Measurements from ENCODE around the gene RASA3.

RASA3 gene

DNA sequence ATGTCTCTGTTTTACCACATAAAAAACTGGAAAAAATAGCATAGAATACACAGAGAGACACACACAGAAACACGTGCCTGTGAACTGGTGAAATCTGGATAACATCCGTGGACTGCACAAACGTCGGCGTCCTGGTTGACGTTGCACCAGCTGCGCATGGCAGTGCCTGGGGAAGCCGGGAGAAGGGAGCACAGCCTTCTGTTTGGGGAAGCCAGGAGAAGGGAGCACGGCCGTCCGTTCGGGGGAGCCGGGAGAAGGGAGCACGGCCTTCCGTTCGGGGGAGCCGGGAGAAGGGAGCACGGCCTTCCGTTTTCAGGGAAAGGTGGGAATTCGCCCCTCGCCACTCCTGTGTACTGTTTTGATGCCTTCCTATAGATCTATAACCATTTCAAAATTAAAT, 94.7 kb downstream of the RASA3 start:
- Histone ChIP-seq H3K9me3 (no peaks in the 10 kb centered on the region), H3K36me3 (peaks cover 69% of the 10 kb centered on the region), H3K4me1 (ENCODE audit: control insufficient read depth in 1 of 2, insufficient read depth in 1 of 2, low read depth in 1 of 2, low read length in 1 of 2) (peaks cover 0 to 6% of the 10 kb centered on the region in 2 experiments), H3K27ac (no peak overlapping the region), H3K27me3 (no peaks in the 10 kb centered on the region), H3K4me3 (ENCODE audit: low read depth in 1 of 2, low read length in 1 of 2) (no peak overlapping the region)
- TF ChIP-seq, protein P1, sequence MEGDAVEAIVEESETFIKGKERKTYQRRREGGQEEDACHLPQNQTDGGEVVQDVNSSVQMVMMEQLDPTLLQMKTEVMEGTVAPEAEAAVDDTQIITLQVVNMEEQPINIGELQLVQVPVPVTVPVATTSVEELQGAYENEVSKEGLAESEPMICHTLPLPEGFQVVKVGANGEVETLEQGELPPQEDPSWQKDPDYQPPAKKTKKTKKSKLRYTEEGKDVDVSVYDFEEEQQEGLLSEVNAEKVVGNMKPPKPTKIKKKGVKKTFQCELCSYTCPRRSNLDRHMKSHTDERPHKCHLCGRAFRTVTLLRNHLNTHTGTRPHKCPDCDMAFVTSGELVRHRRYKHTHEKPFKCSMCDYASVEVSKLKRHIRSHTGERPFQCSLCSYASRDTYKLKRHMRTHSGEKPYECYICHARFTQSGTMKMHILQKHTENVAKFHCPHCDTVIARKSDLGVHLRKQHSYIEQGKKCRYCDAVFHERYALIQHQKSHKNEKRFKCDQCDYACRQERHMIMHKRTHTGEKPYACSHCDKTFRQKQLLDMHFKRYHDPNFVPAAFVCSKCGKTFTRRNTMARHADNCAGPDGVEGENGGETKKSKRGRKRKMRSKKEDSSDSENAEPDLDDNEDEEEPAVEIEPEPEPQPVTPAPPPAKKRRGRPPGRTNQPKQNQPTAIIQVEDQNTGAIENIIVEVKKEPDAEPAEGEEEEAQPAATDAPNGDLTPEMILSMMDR (IDR thresholded peaks at IDR 0.05): no peak

DNA sequence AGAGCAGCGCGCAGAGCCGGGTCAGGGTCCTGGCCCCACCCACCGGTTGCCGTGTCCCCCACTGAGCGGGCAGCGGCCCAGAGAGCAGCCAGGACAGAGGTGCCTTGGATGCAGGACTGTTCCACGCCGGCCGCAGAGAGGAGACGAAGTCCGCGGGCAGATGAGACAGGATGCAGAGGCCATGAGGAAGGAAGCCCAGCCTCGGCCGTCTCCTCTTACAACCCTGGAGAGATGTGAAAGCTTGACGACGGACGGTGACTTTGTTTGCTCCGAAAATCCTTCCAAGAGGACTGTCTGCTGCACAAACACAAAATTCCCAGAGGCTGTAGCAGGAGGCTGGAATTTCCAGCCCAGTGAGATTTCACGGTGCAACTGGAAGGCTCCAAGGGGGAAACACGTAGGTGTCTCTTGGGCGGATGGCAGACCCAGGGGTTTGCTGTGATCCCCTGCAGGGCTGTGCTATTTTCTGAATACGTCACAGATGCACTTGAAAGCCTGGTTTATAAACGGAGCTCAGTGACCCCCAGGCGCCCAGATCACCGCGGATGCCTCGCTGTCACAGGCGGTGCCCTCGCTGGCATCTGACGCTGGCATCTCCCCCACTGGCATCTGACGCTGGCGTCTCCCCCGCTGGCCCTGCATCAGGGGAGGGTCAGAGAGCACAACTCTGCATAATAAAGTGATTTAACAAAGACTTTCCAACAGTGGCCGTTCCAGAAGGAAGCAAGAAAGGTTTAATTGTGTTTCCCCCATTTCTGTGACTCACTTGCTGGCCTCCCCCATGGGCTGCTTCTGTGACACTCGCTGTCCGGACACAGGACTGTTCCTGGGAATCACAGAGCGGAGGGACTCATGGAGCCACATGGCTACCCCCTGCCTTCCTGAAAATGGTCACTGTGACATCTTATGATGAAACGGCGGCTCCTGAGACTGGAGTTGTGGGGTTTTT, 96.6 kb downstream of the RASA3 start:
- TF ChIP-seq, protein P1 (IDR thresholded peaks at IDR 0.05): no peak
- Histone ChIP-seq H3K9me3 (no peaks in the 10 kb centered on the region), H3K27me3 (no peaks in the 10 kb centered on the region), H3K36me3 (peaks cover 58% of the 10 kb centered on the region), H3K27ac (no peak overlapping the region), H3K4me1 (ENCODE audit: control insufficient read depth in 1 of 2, insufficient read depth in 1 of 2, low read depth in 1 of 2, low read length in 1 of 2) (peaks cover 0 to 6% of the 10 kb centered on the region in 2 experiments), H3K4me3 (ENCODE audit: low read depth in 1 of 2, low read length in 1 of 2) (no peak overlapping the region)

DNA sequence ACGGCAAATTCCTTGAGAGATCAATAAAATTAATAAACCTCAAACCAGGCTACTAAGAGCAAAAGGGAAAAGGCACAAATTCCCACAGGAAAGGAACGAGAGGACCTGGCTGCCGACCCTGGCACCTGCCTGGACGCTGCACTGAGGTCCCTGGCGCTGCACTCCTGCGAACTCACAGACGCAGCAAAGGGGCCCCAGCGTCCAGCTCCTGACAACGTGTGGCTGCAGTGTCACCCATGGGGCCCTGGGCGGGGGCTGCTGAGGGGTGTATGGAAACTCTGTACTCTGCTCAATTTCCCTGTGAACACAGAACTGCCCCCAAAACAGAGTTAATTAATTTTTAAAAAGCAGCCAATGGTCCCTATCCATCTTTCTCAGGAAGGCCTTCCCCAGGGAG, 97.2 kb downstream of the RASA3 start:
- Histone ChIP-seq H3K27me3 (no peaks in the 10 kb centered on the region), H3K9me3 (no peaks in the 10 kb centered on the region), H3K27ac (no peak overlapping the region), H3K4me3 (ENCODE audit: low read depth in 1 of 2, low read length in 1 of 2) (no peak overlapping the region), H3K36me3 (peaks cover 54% of the 10 kb centered on the region), H3K4me1 (ENCODE audit: control insufficient read depth in 1 of 2, insufficient read depth in 1 of 2, low read depth in 1 of 2, low read length in 1 of 2) (peaks cover 0 to 6% of the 10 kb centered on the region in 2 experiments)
- TF ChIP-seq, protein P1 (IDR thresholded peaks at IDR 0.05): no peak

DNA sequence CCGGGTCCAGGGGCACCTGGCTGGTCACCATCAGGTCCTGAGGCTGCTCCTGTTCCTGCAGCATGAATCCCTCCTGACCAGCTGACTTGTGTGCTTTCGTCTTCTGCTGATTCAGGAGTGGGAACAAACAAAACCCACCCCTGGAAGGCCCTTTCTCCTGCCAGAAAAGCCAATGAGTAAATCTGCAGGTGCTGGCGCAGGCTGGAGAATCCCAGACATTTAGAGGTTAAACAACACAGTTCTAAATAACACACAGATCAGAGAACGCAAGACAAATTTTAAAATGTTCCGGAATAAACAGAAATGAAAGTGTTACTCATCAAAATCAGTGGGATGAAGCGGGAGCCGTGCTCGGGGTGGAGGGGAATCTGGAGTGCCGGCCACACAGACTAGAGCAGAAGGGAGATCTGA, 97.9 kb downstream of the RASA3 start:
- Histone ChIP-seq H3K27me3 (no peaks in the 10 kb centered on the region), H3K9me3 (no peaks in the 10 kb centered on the region), H3K4me3 (ENCODE audit: low read depth in 1 of 2, low read length in 1 of 2) (no peak overlapping the region), H3K4me1 (ENCODE audit: control insufficient read depth in 1 of 2, insufficient read depth in 1 of 2, low read depth in 1 of 2, low read length in 1 of 2) (peaks cover 0 to 6% of the 10 kb centered on the region in 2 experiments), H3K36me3 (peaks cover 60% of the 10 kb centered on the region), H3K27ac (no peak overlapping the region)
- TF ChIP-seq, protein P1 (IDR thresholded peaks at IDR 0.05): no peak

DNA sequence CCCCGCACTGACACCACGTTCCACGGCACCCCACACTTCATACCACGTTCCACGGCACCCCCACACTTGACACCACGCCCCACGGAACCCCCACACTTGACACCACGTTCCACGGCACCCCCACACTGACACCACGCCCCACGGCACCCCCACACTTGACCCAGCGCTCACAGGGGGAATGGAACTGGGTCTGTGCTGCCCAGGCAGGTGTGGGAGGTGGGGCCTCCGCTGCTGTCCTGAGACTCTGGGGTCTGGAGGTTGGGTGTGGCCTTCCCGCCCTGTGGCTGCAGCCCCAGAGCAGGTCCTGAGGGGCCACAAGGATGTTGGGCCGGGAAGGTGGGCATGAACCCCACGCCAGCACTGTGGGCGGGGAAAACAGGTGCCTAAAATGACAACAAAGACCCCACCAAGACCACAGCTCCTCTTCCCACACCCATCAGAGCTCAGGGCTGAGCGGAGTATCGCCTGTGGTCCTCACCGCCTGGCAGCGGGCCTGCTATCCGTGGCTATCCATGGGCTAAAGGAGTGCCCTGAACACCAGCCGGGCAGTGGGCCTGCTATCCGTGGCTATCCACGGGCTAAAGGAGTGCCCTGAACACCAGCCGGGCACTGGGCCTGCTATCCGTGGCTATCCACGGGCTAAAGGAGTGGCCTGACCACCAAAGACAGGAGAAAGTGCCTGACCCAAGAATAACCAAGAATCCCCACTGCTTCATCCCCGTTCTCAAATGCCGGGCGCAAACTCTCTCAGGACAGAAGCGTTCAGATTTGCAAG, 98.7 kb downstream of the RASA3 start:
- Histone ChIP-seq H3K27ac (no peak overlapping the region), H3K36me3 (peaks cover 61% of the 10 kb centered on the region), H3K4me1 (ENCODE audit: control insufficient read depth in 1 of 2, insufficient read depth in 1 of 2, low read depth in 1 of 2, low read length in 1 of 2) (peaks cover 0 to 6% of the 10 kb centered on the region in 2 experiments), H3K27me3 (no peaks in the 10 kb centered on the region), H3K9me3 (no peaks in the 10 kb centered on the region), H3K4me3 (ENCODE audit: low read depth in 1 of 2, low read length in 1 of 2) (no peak overlapping the region)
- TF ChIP-seq, protein P1 (IDR thresholded peaks at IDR 0.05): no peak
